Stimulated activated CD8-positive, alpha-beta memory T cell treated with anti-CD3 and anti-CD28 coated beads, Interleukin-2, amount 100 ng/mL, for 1 hour (primary cell): Measurements from ENCODE around the gene CPE.
A peak's percentile ranks its signal among the peaks of the same experiment; 100 is the strongest.
"Not testable (repeated sequence)": the region's sequence is repeated elsewhere in the genome, so short reads cannot be mapped to it uniquely, and the experiment has no call there.

Experiments used
- DNase-seq, 2 donors: peaks; one replicate each; pipeline ENCODE4 v3.0.0-alpha.2; 2020; ENCODE audit warnings: low read depth in 2 of 2

The CPE gene

DNA sequence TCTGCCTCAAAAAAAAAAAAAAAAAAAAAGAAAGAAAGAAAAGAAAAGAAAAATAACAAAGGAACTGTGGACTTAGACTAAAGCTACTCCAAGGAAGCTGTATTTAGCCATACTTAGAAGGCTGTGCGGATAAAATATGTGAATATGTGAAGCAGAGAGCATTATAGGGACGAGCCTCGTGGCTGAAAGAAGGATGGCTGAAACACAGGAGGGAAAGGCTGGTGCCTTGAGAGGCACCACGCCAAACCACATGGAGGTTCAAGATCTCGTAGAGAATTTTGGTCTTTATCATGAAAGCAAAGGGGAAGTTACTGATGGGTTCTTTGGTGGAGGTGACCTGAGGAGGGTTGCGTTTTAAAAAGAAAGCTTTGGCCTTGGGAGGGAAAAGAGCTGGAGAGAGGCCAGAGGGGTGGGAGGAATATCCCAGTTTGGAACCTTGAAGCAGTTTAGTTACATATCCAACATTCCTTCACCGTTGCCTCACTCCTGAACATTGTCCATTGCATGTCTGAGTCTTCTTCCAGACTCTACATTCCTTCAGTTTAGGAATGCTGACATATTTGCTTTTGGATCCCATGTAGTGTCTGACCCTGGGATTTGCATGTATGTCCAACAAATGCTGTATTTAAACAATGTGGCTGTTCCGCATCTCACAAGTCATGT lies 82.5 kb downstream of the CPE start:
- no peak for DNase-seq

DNA sequence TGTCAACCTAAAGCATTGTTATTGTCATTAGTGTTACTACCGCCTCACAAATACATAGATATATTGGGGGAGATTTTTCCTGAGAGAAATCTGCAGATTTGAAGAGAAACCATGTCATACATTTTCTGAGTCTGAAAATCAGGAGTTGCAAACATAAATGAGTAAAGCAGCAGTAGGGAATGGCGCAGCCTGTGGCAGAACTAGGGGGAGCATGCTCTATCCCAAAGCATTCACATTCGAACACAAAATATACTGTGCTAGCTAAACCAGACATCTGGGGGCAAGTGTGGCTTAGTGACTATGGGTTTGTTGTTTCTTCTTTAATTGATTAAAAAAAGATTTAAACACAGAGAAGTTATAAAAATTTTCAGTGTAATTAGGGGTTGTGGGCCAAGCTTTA lies 83.2 kb downstream of the CPE start:
- DNase-seq = no peak

- no peak for DNase-seq
Measured at GRCh38 chr4:165464376-165464775, 85.6 kb downstream of the CPE start.

DNA sequence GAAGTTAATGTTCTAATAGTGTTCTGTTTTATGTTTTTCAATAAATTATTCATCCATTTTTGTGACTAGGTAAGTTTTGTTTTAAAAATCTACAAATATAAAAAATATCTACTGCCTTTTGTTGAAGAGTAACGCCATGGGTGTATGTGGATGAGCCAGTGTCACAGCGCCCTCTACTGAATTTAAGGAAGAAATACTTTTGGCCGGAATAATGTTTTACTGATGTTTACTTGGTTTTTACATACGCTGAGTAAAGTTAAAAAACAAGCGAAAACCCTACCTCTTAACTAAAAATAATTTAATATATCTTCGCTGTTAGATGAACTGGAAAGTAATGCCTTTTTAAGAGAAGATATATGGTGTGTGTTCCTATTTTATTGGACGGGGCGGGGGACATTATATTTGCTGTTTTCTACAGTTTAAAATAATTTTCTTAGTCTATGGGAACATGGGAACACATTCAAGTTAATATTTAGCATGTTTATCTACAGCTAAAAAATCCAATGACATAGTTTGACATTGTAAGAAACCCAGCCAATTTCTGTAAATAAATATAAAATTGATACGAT lies 86.1 kb downstream of the CPE start:
- DNase-seq = no peak

DNA sequence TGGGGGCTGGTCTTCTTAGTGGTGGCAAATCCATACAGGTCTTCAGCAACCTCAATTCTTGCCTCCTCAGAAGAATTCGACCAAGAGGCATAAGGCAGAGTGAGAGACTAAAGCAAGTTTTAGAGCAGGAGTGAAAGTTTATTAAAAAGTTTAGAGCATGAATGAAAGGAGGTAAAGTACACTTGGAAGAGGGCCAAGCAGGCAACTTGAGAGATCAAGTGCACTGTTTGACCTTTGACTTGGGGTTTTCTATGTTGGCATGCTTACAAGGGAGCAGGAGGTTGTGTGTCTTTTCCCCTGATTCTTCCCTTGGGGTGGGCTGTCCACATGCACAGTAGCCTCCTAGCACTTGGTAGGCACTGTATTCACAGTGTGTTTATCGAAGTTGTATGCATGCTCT lies 91.2 kb downstream of the CPE start:
- no peak for DNase-seq

- DNase-seq = no peak
Measured at GRCh38 chr4:165472943-165473676, 94.3 kb downstream of the CPE start.

- DNase-seq = no peak
Measured at GRCh38 chr4:165474784-165475705, 96.2 kb downstream of the CPE start.

- no peak for DNase-seq
Measured at GRCh38 chr4:165475706-165476070, 96.9 kb downstream of the CPE start.

- DNase-seq = no peak
Measured at GRCh38 chr4:165476214-165477098, 97.6 kb downstream of the CPE start.

DNA sequence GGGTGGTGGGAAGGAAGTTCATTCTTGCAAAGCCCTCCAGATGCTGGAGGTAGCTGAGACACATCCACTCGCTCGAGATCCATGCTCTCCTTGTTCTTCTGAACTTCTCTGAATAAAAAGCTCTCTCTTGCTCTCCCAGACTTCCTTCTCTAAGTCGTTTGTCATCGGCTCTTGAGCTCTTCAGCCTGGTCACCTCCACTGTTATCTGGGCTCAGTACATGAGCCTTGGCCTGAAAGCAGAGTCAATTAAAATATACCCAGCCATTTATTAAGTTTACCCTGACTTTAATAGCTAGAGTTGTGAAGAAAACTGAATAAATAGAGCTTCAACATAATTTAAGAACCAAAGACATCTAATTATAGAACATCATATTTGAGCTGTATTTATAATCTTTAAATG lies 99.0 kb downstream of the CPE start:
- DNase-seq = no peak

- no peak for DNase-seq
Measured at GRCh38 chr4:165478260-165478659, 99.5 kb downstream of the CPE start.

DNA sequence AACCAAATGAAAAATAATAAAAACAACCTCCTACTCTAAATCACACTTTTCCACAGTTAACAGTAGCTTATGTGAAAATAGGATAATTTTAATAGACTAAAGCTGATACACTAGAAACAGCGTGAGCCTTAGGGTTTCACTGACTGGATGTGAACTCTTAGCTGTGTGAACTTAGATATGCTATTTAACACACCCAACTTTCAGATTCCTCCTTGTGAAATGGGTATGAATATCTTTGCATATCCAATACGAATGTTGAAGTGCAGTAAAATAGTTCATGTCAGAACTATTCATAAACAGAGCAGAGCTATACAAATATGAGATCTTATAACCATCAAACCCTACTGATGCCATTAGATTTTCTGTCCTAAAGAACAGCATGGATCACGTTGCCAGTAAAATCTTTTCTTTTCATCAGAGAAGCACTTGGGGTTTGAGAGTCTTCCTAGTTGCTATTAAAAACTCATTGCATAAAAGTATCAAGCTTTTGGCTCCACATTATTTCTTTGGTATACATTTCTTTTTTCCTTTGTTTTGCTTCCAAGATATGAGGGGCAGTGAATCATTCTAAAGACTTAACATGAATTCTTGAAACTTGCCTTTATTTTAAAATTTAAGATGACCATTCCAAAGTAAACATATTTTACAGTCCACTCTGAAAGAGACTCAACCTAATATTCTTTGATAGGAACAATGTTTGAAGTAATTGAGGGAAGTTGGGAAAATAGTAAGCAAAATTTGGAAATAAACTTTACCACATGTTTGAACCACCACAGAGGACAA lies 102.4 kb downstream of the CPE start:
- no peak for DNase-seq

DNA sequence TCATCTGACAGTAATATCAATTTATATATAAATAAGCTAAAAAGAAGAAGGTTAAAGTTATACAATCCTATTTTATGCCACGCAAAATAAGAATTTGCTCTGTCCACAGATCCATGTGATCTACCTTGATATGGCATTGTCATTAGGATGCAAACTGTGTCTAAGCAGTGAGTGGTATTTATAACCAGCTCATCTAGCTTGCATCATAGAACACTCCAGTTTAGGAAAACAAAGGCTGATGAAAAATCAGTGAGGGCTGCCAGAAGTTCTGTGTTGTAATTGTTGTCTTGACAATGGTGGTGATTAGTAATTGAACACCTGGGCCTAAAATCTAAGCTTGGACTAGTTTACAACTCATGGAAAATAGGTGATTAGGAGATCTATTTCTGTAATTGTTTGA lies 111.0 kb downstream of the CPE start:
- DNase-seq = no peak

GRCh38 chr4:165492583-165492982 lies 113.8 kb downstream of the CPE start:
- not testable (repeated sequence) for DNase-seq

- DNase-seq = peak; percentile 14 to 26
Measured at GRCh38 chr4:165493359-165493758, 114.6 kb downstream of the CPE start.

- no peak for DNase-seq
Measured at GRCh38 chr4:165502916-165503907, 124.4 kb downstream of the CPE start.

- no peak for DNase-seq
Measured at GRCh38 chr4:165504184-165504583, 125.4 kb downstream of the CPE start.

DNA sequence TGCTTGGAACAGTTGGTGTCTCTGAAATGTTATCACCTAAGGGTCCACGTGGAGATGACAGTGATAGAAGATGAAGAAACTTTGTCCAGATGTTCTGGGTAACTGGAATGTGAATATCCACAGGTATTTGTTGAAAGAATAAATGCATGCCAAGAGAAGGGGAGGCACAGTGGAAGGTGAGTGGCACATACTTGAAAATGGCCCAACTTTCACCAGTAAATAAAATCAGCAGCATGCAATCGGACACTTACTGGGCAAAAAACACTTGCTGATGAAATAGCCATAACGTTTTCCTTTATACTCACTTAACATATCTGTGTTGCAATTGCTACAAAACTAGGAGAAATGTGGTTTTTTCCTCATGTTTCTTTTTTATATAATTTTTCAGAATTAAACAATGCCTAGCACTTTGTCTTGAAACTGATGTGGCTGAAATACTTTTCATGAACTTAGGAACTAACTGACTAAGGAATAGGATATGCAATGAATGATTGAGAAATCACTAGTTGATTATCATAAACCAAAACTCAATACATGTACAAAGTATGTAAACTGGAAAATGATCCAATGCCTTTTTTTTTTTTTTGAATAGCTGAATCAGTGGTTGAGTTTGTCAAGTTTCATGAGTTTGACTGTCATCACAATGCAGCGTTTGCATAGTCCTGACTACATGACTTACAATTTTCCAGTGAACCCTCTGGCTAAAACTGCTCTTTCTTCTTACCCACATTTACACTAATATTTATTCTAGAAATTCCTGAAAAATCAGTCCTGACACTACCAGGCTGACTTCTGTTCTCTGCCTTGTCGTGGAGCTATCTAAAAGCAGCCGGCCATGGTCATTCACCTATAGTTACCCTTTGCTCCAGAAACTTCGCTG lies 127.4 kb downstream of the CPE start:
- no peak for DNase-seq
